HG02759 (cell line): ENCODE results near the gene CDA.

Experiments used
- ATAC-seq: cut with Tn5 transposase; IDR thresholded peaks from one replicate; pipeline ENCODE4 v1.9.1; 2021; ENCODE audit warnings: mild to moderate bottlenecking, moderate library complexity; ENCODE audit not compliant: unreplicated experiment

CDA gene

DNA sequence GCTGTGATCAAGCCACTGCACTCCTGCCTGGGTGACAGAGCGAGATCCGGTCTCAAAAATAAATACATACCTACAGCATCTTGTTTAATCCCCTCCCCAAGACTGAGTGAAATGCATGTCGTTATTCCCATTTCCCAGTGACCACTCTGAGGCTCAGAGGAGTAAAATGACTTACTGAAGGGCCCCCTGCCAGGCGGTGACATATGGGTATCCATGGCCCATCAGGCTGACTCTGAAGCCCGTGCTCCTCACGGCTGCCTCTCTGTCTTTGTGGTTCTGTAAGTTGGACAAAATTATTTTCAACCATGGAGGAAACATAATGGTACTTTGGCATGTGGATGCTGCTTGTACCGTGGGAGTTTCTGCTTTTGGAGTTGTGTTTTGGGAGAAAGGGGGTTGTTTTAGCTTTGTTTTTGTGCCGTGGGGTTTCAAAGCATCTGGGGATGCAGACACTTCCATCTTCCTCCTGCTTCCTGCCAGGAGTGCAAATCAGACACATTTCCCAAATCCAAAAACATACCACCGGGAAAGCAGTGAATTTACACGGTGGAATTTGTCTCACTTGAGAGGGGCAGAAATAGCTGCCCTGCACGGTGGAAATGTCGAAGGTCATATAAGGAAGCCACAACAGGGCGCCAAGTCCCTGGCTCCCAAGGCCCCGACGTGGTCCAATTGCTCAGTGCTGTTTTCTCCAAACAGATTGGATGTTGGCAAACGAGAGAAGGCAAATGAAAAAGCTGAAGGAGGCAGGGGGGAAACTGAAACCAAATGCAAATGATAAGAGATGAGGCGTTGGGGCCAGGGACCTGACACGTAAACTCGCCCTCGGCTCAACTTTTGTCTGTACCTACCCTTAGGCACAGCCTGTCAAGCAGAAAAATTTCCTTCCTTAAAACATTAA lies 27.3 kb downstream of the CDA start:
- no peak for ATAC-seq

DNA sequence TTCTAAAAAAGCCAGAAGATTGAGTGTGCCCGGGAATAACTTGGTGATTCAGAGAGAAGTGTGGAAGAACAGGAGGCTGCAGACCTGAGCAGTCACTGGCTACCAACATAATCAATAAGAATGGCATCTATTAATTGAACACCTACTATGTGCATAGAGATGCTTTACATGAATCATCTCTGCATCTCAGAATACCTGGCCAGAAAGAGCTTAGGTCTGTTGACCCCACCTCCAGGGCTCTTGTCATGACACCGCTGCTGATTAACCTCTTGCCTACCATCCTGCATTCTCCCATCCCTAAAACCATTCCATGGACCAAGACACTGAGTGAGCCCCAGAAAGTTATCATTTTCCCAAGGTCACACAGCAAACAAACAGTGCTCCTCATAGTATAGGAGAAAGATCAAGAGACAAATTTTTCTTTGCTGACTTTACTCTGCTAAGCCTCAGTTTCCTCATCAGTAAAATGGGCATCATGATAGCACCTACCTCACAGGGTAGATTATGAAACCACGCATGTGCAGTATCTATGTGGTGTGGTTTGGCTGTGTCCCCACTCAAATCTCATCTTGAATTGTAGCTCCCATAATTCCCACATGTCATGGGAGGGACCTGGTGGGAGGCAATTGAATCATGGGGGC lies 28.1 kb downstream of the CDA start:
- ATAC-seq, result no peak

DNA sequence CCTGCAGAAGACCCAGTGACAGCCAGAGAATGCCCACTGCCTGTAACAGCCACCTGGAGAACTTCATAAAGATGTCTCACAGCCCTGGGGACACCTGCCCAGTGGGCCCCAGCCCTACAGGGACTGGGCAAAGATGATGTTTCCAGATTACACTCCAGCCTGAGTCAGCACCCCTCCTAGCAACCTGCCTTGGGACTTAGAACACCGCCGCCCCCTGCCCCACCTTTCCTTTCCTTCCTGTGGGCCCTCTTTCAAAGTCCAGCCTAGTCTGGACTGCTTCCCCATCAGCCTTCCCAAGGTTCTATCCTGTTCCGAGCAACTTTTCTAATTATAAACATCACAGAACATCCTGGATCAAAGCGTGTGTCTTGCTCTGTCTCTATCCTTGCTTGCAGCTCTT lies 29.7 kb downstream of the CDA start:
- ATAC-seq, result no peak

DNA sequence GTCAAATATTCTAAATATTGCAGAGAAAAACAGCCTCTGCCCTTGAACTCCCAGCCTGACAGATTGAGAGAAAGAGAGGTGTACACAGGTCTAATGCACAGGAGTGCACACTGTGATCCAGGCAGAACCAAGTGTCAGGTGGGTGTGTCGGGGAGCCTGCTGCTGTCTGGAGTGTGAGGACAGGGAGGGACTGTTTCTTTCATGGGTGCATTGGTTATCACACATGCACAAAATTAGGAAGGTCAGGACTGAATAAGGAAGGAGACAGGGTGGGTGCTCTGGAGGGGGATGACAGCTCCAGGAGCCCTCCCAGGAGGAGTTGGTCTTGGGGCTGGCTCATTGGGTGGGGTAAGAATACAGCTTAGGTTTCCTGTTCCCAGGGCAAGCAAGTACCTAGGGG lies 31.1 kb downstream of the CDA start:
- no peak for ATAC-seq

DNA sequence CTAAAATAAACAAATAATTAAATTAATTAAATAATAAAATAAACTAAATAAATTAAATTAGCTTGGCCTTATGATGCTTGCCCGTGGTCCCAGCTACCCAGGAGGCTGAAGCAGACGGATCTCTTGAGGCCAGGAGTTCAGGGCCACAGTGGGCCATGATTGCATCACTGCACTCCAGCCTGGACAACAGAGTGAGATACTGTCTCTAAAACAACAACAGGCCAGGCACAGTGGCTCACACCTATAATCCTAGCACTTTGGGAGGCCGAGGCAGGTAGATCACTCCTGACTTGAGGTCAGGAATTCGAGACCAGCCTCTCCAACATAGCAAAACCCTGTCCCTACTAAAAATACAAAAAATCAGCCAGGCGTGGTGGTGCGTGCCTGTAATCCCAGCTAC lies 32.1 kb downstream of the CDA start:
- ATAC-seq, result no peak

DNA sequence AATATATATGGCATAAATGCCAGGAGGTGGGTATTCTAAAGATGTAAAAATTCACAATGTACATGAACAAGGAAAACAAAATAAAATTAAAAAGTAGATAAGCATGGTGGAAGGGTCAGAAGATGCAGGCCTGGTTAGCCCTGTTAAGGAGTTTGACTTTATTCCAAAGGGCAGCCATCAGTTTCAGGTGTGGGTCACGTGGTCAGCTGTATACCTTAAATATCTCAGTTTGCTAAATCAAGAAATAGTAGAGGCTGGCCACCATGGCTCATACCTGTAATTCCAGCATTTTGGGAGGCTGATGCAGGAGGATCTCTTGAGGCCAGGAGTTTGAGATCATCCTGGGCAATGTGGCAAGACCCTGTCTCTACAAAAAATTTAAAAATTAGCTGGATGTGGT lies 35.8 kb downstream of the CDA start:
- no peak for ATAC-seq

DNA sequence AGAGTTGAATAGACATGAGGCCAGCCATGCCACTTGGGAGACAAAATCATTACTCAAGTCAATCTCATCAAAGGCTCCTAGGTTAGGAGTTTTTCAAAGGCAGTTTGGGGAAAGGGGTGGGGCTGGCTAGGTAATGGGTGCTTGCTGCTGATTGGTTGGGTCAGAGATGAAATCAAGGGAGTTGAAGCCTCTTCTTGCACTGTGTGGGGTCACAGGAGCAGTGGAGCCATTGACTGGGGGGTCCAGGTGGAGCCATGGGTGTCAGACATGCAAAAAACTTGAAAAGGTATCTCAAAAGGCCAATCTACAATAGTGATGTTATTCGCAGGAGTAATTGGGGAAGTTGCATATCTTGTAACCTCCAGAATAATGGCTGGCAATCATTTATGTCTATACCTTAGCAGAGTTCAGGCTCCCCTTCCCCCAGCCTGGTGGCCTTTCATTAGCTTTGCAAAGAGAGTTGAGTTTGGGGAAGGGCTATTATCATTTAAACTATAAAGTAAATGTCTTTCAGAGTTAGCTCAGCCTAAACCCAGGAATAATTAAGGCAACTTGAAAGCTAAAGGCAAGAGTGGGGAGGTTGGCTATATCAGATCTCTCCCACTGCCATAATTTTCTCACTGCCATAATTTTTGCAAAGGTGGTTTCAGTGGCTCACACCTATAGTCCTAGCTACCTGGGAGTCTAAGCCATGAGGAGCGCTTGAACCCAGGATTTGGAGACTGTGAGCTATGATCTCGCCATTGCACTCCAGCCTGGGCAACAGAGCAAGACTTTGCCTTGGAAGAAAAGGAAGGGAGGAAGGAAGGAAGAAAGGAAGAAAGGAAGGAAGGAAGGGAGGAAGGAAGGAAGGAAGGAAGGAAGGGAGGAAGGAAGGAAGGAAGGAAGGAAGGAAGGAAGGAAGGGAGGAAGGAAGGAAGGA lies 36.5 kb downstream of the CDA start:
- no peak for ATAC-seq

DNA sequence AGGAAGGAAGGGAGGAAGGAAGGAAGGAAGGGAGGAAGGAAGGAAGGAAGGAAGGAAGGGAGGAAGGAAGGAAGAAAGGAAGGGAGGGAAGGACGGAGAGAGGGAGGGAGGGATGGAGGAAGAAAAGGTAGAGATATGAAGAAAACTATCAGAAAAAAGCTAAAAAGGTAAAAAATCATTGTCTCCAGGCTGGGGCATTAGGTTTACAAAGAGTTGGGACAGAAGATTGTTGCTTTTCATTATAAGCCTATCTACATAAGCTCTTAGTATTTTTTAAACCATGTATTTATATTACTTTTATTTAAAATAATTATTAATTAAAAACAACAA lies 37.2 kb downstream of the CDA start:
- no peak for ATAC-seq

DNA sequence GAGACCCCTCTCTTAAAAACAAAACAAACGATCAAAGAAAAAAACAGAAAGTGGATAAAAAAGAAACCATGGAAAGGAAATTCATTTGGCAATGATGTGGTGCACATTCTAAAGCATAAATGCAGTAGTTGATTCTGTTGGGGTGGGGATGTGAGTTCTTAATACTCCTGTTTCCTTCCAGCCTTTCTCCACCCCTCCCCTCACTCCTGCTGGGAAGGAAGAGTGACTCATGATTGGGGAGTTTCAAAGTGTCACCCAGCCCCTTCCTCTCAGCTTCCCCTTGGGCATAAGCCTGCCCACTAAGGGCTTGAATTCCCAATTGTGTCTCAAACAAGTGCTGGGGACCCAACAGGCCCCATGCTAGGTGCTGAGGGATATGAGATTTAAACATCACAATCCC lies 37.6 kb downstream of the CDA start:
- ATAC-seq, result no peak

DNA sequence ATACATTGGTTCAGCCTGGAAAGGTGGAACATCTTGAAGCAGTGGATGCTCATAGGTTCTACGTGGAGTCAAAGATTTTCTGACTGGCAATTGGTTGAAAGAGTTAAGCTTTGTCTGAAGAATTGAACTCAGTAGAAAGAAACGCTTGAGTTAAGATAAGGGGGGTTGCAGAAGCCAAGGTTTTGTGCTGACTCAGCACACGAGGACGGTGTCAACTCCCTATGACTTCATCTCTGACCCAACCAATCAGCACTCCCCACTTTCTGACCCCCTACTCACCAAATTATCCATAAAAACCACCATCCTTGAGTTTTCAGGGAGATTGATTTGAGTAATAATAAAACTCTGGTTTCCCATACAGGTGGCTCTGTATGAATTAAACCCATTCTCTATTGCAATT lies 41.8 kb downstream of the CDA start:
- ATAC-seq, result no peak

DNA sequence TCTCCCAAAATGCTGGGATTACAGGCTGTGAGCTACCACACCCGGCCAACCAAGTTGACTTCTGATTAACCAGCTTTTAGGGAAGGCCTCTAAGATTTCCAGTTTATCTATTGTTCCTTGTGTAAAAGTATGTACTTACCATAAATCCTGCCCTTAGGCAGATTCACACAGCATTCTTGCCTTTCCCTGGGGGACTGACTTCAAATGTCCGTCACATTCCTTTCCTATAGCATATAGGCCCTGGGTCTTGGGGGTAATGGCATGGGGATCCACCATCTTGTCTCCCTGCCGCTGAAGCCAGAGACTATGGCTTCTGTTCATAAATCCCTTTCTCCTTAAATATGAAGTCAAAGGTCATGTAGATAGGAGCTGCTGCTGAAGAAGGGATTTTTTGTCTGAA lies 43.5 kb downstream of the CDA start:
- no peak for ATAC-seq

DNA sequence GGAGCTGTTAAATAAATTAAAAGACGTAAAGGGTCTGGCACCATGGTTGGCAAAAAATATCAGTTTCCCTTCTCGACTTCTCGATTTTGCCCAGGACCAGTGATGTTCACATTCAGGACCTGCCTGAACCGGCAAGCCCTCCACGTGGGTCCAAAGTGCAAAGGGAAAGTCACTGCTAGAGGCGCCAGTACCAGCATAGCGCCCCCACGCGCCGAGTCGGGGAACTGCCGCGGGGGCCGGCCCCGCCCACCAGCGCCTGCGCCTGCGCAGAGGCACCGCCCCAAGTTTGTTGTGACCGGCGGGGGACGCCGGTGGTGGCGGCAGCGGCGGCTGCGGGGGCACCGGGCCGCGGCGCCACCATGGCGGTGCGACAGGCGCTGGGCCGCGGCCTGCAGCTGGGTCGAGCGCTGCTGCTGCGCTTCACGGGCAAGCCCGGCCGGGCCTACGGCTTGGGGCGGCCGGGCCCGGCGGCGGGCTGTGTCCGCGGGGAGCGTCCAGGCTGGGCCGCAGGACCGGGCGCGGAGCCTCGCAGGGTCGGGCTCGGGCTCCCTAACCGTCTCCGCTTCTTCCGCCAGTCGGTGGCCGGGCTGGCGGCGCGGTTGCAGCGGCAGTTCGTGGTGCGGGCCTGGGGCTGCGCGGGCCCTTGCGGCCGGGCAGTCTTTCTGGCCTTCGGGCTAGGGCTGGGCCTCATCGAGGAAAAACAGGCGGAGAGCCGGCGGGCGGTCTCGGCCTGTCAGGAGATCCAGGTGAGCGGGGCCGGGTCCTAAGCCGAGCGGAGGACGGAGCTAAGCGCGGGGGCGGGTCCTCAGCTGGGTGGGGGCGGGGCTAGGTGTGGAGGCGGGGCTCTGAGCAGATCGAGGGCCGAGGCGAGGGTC lies 44.5 kb downstream of the CDA start, which contains the start of gene PINK1:
Gene PINK1 (plus strand): TSS at position 269 of the 875 bp plus-strand sequence. CDS start 91 bp downstream, at position 360.
- ATAC-seq, result peak; percentile 73

DNA sequence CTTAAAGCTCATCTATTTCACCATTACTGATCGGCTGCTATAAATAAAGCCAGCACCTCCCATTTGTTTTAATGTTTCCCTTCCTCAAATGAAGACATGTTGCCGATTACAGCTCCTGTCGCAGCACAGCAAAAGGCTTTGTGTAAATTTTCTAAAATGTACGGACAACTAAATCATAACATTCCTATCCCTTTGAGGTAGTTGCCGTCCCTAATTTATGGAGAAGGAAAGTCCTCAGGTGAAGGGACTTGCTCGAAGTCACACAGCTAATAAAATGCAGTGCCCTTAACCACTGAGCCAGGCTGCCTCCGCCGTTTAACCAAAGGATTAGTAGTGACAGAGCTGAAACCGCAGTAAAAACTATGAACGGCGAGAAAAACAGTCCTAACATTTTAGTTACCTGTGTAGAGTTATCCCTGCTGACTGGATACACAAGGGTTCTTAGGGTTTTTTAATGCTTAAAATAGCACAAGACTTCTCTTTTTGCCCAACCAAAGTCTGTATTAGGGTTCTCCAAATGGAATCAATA lies 45.2 kb downstream of the CDA start:
- no peak for ATAC-seq

DNA sequence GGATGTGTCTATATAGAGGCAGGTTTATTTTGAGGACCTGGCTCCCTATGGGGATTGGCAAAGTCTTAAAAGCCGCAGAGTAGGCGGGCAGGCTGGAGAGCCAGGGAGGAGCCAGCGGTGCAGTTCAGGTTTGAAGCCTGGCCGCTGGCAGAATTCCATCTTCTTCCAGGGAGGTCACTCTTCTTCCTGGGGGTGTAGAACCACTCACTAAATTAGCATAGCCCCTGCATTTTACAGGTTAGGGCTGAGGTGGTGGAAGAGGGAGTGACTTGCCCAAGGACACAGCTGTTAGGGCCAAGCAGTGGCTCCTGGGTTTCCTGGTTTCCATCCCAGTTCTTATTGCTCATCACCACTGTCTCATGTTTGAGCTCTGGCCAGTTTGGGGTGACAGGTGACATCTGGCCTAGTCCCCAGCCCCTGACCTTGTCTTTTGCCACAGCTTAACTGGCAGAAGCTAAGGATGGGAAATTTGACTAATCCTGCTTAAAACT lies 45.7 kb downstream of the CDA start:
- ATAC-seq, result no peak

DNA sequence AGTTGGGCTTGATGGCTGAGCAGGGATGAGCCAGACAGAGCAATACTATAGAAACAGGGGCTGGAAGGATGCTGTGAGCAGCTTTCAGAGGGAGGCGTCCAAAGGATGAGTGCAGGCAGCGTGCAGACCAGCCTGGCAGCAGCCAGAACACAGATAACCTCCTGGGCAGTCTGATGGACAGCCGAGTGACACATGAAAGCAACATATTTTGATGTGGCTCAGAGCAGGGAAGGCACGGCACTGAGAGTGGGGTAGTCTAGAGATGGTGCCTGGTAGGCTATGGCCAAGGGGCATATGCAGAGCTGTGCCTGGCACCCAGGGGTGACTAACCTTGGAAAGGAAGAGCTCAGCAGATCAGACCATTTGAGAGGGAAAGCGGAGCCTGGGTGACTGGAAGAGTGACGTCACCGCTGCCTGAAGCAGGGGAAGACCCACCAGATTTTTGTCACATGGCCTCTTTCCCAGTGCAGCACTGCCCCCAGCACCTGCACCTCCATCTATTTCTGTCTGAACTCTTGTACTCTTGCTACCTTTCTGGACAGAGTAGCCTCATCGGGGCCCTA lies 48.0 kb downstream of the CDA start:
- ATAC-seq, result no peak

DNA sequence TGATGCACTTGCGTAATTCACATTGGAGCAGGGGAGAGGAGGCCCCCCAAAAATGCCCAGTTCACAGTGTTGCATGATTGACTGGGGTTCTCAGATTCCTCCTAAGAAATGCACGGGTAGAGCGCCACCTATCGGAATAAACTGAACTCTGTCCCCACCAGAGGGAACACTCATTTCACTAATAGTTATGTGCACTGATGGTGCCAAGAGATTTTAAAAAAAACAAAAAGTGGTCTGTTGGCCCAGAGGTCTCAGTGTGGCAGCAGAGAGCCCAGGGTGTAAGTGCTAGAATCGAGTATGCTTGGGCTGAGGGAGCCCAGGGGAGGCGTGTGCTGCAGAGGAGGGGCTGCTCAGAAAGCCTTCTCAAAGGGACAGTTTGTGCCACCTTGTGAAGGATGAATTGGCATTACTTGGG lies 51.3 kb downstream of the CDA start:
- no peak for ATAC-seq

DNA sequence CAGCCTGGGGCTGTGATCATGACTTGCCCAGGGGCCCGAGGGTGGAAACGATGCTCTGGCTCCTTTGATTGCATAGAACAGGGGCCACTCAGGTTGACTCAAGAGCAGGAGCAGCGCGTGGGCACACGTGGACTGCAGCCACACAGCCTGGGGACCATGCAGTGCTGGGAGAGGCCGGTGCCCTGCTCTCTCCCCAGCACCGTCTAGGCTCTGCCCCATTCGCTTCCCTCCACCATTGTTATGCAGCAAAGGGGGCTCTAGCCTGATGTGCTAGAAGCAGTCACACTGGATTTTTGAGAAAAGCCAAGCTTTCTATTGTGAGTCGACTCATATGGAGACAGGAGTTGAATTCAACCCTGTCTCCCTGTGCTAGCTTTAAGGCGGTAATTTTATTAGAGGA lies 53.1 kb downstream of the CDA start:
- no peak for ATAC-seq

DNA sequence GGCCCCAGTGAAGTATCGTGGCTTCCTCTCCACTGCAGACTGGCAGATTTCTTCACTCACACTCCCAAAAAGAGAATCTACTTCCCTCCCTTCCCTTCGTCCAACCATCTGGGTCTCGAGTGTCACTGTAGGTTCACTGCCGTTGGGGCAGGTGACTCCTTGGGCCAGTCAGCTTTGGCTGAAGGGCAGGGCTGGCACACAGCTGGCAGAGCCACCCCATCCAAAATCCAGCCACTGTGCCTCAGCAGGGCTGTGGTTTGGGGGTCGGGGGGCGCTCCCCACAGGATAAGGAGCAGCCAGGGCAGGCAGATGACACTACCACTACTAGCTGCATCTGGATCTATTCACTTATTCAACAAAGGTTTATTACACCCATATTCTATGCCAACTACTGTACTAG lies 54.2 kb downstream of the CDA start:
- ATAC-seq, result no peak

DNA sequence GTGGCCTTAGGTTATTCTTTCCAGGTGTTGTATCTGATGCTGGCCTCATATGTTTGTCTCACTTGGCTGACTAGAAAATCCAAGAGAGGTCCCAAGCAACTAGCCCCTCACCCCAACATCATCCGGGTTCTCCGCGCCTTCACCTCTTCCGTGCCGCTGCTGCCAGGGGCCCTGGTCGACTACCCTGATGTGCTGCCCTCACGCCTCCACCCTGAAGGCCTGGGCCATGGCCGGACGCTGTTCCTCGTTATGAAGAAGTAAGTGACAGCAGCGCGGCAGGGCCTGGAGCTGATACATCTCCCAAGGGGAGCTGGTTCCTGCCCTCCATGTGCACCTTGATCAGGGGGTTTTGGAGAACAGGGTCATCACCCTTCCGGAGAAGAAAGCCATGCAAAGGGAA lies 55.5 kb downstream of the CDA start:
- ATAC-seq, result no peak

DNA sequence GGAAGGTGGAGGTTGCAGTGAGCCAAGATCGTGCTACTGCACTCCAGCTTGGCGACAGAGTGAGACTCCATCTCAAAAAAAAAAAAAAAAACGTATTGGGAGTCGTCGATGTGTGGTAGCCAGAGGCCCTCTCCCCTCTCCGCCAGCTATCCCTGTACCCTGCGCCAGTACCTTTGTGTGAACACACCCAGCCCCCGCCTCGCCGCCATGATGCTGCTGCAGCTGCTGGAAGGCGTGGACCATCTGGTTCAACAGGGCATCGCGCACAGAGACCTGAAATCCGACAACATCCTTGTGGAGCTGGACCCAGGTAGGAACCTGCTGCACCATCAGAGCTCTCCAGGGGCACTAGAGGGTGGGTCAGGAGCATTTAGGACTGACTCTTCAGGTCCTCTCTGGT lies 56.5 kb downstream of the CDA start:
- no peak for ATAC-seq
